H1 (cell line): Measurements from ENCODE around the gene MINDY3. TPM values are rescaled to one million over a fixed set of nuclear protein-coding genes. Genes with fewer than 3 reads are reported as not detected.

Experiments
- CTCF ChIA-PET: fragments of 300-600 bp; sonication (Branson Sonifier 250); formaldehyde crosslinking; loops from one replicate; lab custom pipeline; 2021; ENCODE audit not compliant: partially characterized antibody; lab: Charles Lee
- POLR2A ChIA-PET: fragments of 300-600 bp; sonication (Branson Sonifier 250); formaldehyde crosslinking; loops from one replicate; lab custom pipeline; 2021; ENCODE audit warnings: inconsistent platforms; ENCODE audit not compliant: partially characterized antibody; lab: Charles Lee
- DNase-seq, 2 experiments: peaks; one replicate each; pipeline versions ENCODE4 v3.0.0 to v3.0.0-alpha.2; 2010 to 2022; ENCODE audit warnings: low spot score in 2 of 2, low read depth in 1 of 2, mixed read lengths in 1 of 2
- FAIRE-seq: peaks from 2 replicates; lab custom pipeline; 2011; peaks lifted over from hg19 to GRCh38; lab: Jason Lieb, UNC
- H2AFZ ChIP-seq: 2 replicates; pipeline ENCODE4 v1.8.1; 2012; ENCODE audit warnings: low read length, inconsistent platforms
- H2AK5ac ChIP-seq: 2 replicates; pipeline ENCODE4 v1.6.1; 2013; ENCODE audit warnings: low read depth, low read length
- H2BK120ac ChIP-seq: replicated peaks from 2 replicates; pipeline ENCODE3; 2013; ENCODE audit warnings: low read depth, low read length, inconsistent platforms
- H2BK12ac ChIP-seq: 2 replicates; pipeline ENCODE4 v1.6.1; 2013; ENCODE audit warnings: low read depth, low read length
- H2BK15ac ChIP-seq: 2 replicates; pipeline ENCODE4 v1.6.1; 2013; ENCODE audit warnings: low read length
- H2BK20ac ChIP-seq: 2 replicates; pipeline ENCODE4 v1.6.1; 2013; ENCODE audit warnings: low read length
- H2BK5ac ChIP-seq: 2 replicates; pipeline ENCODE4 v1.6.1; 2013; ENCODE audit warnings: low read depth, low read length
- H3K14ac ChIP-seq: 2 replicates; pipeline ENCODE4 v1.6.1; 2013; ENCODE audit warnings: inconsistent platforms; ENCODE audit not compliant: insufficient read length
- H3K18ac ChIP-seq: 2 replicates; pipeline ENCODE4 v1.6.1; 2013; ENCODE audit warnings: low read length; ENCODE audit errors: extremely low read depth
- H3K23ac ChIP-seq: 2 replicates; pipeline ENCODE4 v1.6.1; 2013; ENCODE audit warnings: inconsistent platforms; ENCODE audit not compliant: insufficient read length
- H3K23me2 ChIP-seq: 2 replicates; pipeline ENCODE4 v1.6.1; 2013; ENCODE audit warnings: low read depth, low read length
- H3K27ac ChIP-seq: 2 replicates; pipeline ENCODE4 v1.6.1; 2011; ENCODE audit warnings: low read depth, low read length, inconsistent platforms
- H3K27me3 ChIP-seq, 4 experiments: replicated peaks in 1 of 4; 1 replicate in 1 of 4; 2 replicates in 3 of 4; pipeline versions ENCODE4 v1.6.1 to v1.8.1; 2011 to 2013; ENCODE audit warnings: low read length in 3 of 4, mild to moderate bottlenecking in 3 of 4, inconsistent platforms in 2 of 4, mixed read lengths in 2 of 4, moderate library complexity in 1 of 4; ENCODE audit not compliant: control insufficient read depth in 3 of 4, insufficient read depth in 3 of 4; ENCODE audit errors: extremely low read depth in 1 of 4
- H3K36me3 ChIP-seq, 4 experiments: 2 replicates each; pipeline versions ENCODE4 v1.6.1 to v1.8.1; 2011 to 2013; ENCODE audit warnings: mild to moderate bottlenecking in 4 of 4, low read length in 3 of 4, moderate library complexity in 2 of 4, control low read depth in 1 of 4, inconsistent platforms in 1 of 4; ENCODE audit not compliant: insufficient read depth in 4 of 4, control insufficient read depth in 2 of 4
- H3K4ac ChIP-seq: replicated peaks from 2 replicates; pipeline ENCODE3; 2013; ENCODE audit warnings: low read length, low read depth, mixed read lengths, inconsistent platforms; ENCODE audit not compliant: insufficient read length
- H3K4me1 ChIP-seq, 4 experiments: replicated peaks in 1 of 4; 1 replicate in 1 of 4; 2 replicates in 3 of 4; pipeline versions ENCODE4 v1.6.1 to v1.8.1; 2011 to 2013; ENCODE audit warnings: low read length in 3 of 4, inconsistent platforms in 2 of 4, mixed read lengths in 1 of 4; ENCODE audit not compliant: insufficient read depth in 4 of 4, control insufficient read depth in 3 of 4
- H3K4me2 ChIP-seq, 2 experiments: 2 replicates each; pipeline versions ENCODE4 v1.6.1 to v1.8.1; 2011 to 2013; ENCODE audit warnings: low read depth in 2 of 2, low read length in 2 of 2, control low read depth in 1 of 2, inconsistent platforms in 1 of 2, mild to moderate bottlenecking in 1 of 2; ENCODE audit not compliant: insufficient read depth in 1 of 2
- H3K4me3 ChIP-seq, 4 experiments: fragments of 200-600, 300-600 bp in 1 of 4; sonication (generic), shearing (Covaris generic), sonication (Bioruptor Twin) in 1 of 4; 2 replicates each; pipeline versions ENCODE4 v1.5.1 to v1.8.1; 2011 to 2016; ENCODE audit warnings: low read length in 4 of 4, low read depth in 3 of 4, control low read depth in 2 of 4, inconsistent platforms in 2 of 4, mild to moderate bottlenecking in 2 of 4, mixed read lengths in 1 of 4, moderate library complexity in 1 of 4; ENCODE audit not compliant: insufficient read depth in 2 of 4; ENCODE audit errors: extremely low read depth in 1 of 4
- H3K56ac ChIP-seq: replicated peaks from 2 replicates; pipeline ENCODE3; 2013; ENCODE audit warnings: low read depth, mild to moderate bottlenecking, mixed read lengths, low read length, inconsistent platforms; ENCODE audit not compliant: insufficient read length
- H3K79me1 ChIP-seq: 2 replicates; pipeline ENCODE4 v1.6.1; 2013; ENCODE audit warnings: low read depth, low read length, control low read depth
- H3K79me2 ChIP-seq, 2 experiments: 2 replicates each; pipeline versions ENCODE4 v1.6.1 to v1.8.1; 2012 to 2013; ENCODE audit warnings: low read length in 2 of 2, mild to moderate bottlenecking in 2 of 2, inconsistent platforms in 1 of 2; ENCODE audit not compliant: insufficient read depth in 2 of 2, control insufficient read depth in 1 of 2
- H3K9ac ChIP-seq, 4 experiments: replicated peaks in 1 of 4; 1 replicate in 1 of 4; 2 replicates in 3 of 4; pipeline versions ENCODE4 v1.6.1 to v1.8.1; 2011 to 2013; ENCODE audit warnings: low read depth in 3 of 4, low read length in 3 of 4, control low read depth in 2 of 4, mild to moderate bottlenecking in 2 of 4, moderate library complexity in 2 of 4, inconsistent platforms in 1 of 4; ENCODE audit errors: extremely low read depth in 1 of 4
- H3K9me3 ChIP-seq, 2 experiments: 2 replicates each; pipeline versions ENCODE4 v1.6.1 to v1.8.1; 2012 to 2013; ENCODE audit warnings: mild to moderate bottlenecking in 2 of 2, moderate library complexity in 2 of 2, control low read depth in 1 of 2, inconsistent platforms in 1 of 2, low read depth in 1 of 2, low read length in 1 of 2, mixed read lengths in 1 of 2; ENCODE audit not compliant: insufficient read depth in 2 of 2
- H4K20me1 ChIP-seq, 2 experiments: replicated peaks in 1 of 2; 2 replicates each; pipeline versions ENCODE3 to v1.8.1; 2011 to 2013; ENCODE audit warnings: inconsistent platforms in 2 of 2, low read length in 2 of 2, mild to moderate bottlenecking in 1 of 2; ENCODE audit not compliant: insufficient read depth in 2 of 2, control insufficient read depth in 1 of 2
- H4K5ac ChIP-seq: 2 replicates; pipeline ENCODE4 v1.6.1; 2013; ENCODE audit warnings: low read length, low read depth, mixed read lengths, inconsistent platforms; ENCODE audit not compliant: insufficient read length
- H4K8ac ChIP-seq: 2 replicates; pipeline ENCODE4 v1.8.0; 2013; ENCODE audit warnings: mild to moderate bottlenecking, moderate library complexity, low read length, inconsistent platforms; ENCODE audit not compliant: insufficient read depth; ENCODE audit errors: extremely low read depth
- H4K91ac ChIP-seq: replicated peaks from 2 replicates; pipeline ENCODE3; 2013; ENCODE audit warnings: low read length, mixed read lengths, inconsistent platforms; ENCODE audit not compliant: insufficient read length
- EP300 ChIP-seq, 2 experiments: IDR thresholded peaks; 1 replicate in 1 of 2; 2 replicates in 1 of 2; pipeline ENCODE4 v1.6.1; 2011 to 2012; ENCODE audit warnings: low read depth in 2 of 2, low read length in 2 of 2, mild to moderate bottlenecking in 2 of 2, borderline replicate concordance in 1 of 2, inconsistent platforms in 1 of 2, moderate library complexity in 1 of 2
- WGBS, 2 experiments: shearing (Covaris generic) in 1 of 2; methylation state at CpG; one replicate each; pipeline versions ENCODE4 v1.1.6 to v1.1.7; 2013 to 2015; ENCODE audit warnings: low lambda C conversion rate in 2 of 2, mixed read lengths in 2 of 2, inconsistent platforms in 1 of 2, low coverage in 1 of 2, missing lambda C conversion rate in 1 of 2; ENCODE audit not compliant: insufficient replicate concordance in 2 of 2, insufficient coverage in 1 of 2, insufficient read length in 1 of 2; ENCODE audit errors: extremely low coverage in 1 of 2, missing lambda C conversion rate in 1 of 2; 5-methylcytosine and 5-hydroxymethylcytosine counted together
- polyA plus RNA-seq, 7 experiments: library from polyadenylated mRNA; depleted of rRNA in 3 of 7; stranded (reverse) in 5 of 7; unstranded in 2 of 7; fragments of >200 nt in 5 of 7; fragments of 200-250 nt in 2 of 7; gene quantifications; 1 replicate in 5 of 7; 2 replicates in 1 of 7; 4 replicates in 1 of 7; pipeline versions ENCODE4 v1.2.1 to v1.2.3, GENCODE V29; 2011 to 2013; ENCODE audit warnings: missing spikeins in 2 of 7, mixed read lengths in 2 of 7
- total RNA-seq: library from RNA; stranded (reverse); fragmentation: NEBNext Ultra II Directional; extraction: Animal tissue kit (Norgen Biotek cat#: 25700); gene quantifications from 2 replicates; pipeline ENCODE4 v1.2.1, GENCODE V29; 2021

Gene MINDY3
- total and polyA plus RNA-seq, 2 of the 8 experiments (the other 6 are each of a cell fraction or from before 2014, with no cell fraction given): 4.6 to 13.6 TPM

- Histone ChIP-seq H2AK5ac (no peak overlapping the region), H3K23me2 (no peaks in the 10 kb centered on the region), H3K27me3 (no peaks in the 10 kb centered on the region), H3K36me3 (no peaks in the 10 kb centered on the region), H2BK15ac (no peak overlapping the region), H4K5ac (no peak overlapping the region), H3K56ac (no peak overlapping the region), H3K79me2 (no peaks in the 10 kb centered on the region), H2BK20ac (no peak overlapping the region), H3K4me2 (no peak overlapping the region), H3K9me3 (no peaks in the 10 kb centered on the region), H2AFZ (no peak overlapping the region), H3K18ac (no peak overlapping the region), H3K27ac (no peak overlapping the region), H3K23ac (no peak overlapping the region), H3K4me3 (no peak overlapping the region), H3K9ac (no peak overlapping the region), H4K8ac (no peak overlapping the region), H4K91ac (no peak overlapping the region), H2BK5ac (no peak overlapping the region), H3K4me1 (no peaks in the 10 kb centered on the region), H2BK12ac (no peak overlapping the region), H3K79me1 (no peaks in the 10 kb centered on the region), H4K20me1 (no peaks in the 10 kb centered on the region), H3K14ac (no peak overlapping the region), H2BK120ac (no peak overlapping the region), H3K4ac (no peak overlapping the region)
- FAIRE-seq (no peak), DNase-seq (no peak)
- ChIA-PET POLR2A (no interaction called here), CTCF (interaction anchor here (1.2 kb wide), 1 partner anchor 77 kb away, joined by 3 read pairs; the partner anchor contains the start of gene ITGA8)
- 83% methylated on average over 1 of the region's 1 CpG; no CpG with 5 or more reads in 1 of the 2 experiments for WGBS, 2 experiments
- no peak for TF ChIP-seq EP300 (IDR thresholded peaks at IDR 0.05; ENCODE audit: borderline replicate concordance in 1 of 2, low read depth in 2 of 2, low read length in 2 of 2)
Measured at GRCh38 chr10:15796762-15797161, 63.5 kb downstream of the MINDY3 start.
